ENCODE data around the gene RHBDF1.
"Not testable (repeated sequence)": the region's sequence is repeated elsewhere in the genome, so short reads cannot be mapped to it uniquely, and the experiment has no call there.

RHBDF1 gene

GRCh38 chr16:58491-59439, 13.7 kb downstream of the RHBDF1 start:
- no peak for DNase-seq (ENCODE audit: low spot score)

GRCh38 chr16:57711-58110, 14.7 kb downstream of the RHBDF1 start:
- DNase-seq (ENCODE audit: low spot score): no peak

- no peak for DNase-seq (ENCODE audit: low spot score)
These were observed 16.1 kb downstream of the RHBDF1 start for GRCh38 chr16:56231-56927.

GRCh38 chr16:55571-56136, 16.8 kb downstream of the RHBDF1 start:
- DNase-seq (ENCODE audit: low spot score): no peak

DNA sequence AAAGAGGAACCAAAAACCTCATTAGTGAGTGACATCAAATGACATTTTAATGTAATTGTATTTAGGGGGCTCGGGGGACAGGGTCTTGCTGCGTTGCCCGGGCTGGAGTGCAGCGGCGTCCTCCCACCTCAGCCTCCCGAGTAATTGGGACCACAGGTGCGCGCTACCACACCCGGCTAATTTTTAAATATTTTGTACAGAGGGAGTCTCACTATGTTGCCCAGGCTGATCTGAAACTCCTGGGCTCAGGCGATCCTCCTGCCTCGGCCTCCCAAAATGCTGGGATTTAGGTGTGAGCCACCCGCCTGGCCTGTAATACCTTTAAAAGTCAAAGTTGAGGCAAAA, 18.2 kb downstream of the RHBDF1 start:
- no peak for DNase-seq (ENCODE audit: low spot score)

DNA sequence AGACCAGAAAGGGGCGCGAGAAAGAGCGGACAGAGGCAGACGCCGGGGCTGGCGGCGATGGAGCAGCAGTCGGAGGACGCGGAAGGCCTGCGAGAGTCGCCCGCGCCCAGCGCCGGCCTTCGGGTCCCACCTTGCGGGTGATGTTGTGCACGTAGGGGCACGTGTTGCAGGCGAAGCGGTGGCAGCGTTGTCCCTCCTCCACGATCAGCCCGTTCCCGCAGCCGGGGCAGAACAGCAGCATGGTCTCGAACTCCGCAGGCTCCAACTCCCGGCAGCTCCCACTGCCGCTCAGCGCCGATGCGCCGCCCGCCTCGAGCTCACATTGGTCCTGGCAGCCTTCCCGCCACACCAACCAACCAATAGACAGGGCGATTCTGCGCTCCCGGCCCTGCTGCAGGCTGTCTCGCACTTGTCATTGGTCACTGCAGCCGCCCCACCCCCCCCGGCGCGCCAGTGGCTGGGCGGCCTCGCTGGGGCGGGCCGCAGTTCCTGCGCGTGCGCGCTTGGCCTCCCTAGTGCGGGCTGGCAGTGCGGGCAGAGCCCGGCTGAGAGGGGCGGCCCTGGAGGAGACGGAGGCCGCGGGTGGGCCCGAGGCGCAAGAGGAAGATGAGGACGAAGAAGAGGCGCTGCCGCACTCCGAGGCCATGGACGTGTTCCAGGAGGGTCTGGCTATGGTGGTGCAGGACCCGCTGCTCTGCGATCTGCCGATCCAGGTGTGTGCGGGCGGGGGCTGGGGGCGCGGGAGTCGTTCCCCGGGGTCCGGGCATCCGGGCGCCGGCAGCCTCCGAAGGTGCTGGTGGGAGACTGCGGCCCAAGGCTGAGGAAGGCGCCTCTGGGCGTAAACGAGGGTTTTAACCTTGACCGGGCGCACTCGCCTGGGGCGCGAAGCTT, 18.8 kb downstream of the RHBDF1 start, which contains the start of the genes POLR3K and SNRNP25:
POLR3K (minus strand) TSS at position 263 of the 891 bp plus-strand sequence; CDS start at position 241, 22 bp downstream.
SNRNP25 (plus strand) TSS at position 483 of the 891 bp plus-strand sequence; CDS start at position 672, 189 bp downstream.
- DNase-seq (ENCODE audit: low spot score): peak; percentile 96

DNA sequence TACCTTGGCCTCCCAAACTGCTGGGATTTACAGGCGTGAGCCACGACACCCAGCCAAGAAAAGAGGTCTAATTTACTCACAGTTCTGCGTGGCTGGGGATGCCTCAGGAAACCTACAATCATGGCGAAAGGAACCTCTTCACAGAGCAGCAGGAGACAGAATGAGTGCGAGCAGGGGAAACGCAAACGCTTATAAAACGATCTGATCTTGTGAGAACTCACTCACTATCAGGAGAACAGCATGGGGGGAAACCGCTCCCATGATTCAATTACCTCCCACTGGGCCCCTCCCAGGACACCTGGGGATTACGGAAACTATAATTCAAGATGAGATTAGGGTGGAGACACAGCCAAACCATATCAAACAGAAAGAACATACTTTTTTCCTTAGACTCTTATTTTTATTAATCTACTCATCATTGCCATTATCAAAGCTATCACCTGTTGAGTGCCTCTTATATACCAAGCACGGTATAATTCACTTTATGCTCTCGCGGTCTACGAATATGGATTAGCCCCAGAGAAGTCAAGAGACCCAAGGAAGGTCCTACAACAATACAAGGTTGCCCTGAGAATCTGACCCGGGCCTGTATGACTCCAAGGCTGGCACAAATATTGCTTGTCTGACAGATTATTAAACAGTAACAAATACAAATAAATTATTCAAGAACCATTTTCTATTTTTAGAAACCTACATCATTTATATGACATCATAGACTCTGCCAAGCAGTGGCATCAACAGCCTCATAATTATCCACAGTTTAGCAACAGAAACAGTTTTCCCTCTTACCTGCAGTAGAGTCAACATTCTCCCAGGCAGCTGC, 21.5 kb downstream of the RHBDF1 start:
- no peak for DNase-seq (ENCODE audit: low spot score)

DNA sequence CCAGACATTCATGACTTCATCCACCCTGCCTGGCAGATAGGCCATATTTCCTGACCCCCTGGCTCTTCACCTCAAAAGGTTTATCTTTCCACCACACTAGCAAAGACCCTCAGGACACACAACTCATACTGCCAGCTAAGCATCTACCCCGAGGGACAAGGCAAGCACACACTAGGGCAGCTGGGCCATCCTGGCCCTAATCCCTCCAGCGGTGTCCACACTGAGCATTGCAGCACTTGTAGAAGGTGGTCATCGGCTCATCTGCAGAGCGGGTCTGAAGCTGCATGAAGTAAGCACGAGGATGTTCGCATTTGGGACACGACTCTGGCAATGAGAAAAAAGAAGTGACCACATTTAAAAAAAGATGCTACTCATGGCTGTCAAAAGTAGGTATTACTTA, 25.2 kb downstream of the RHBDF1 start:
- DNase-seq (ENCODE audit: low spot score): no peak

- DNase-seq (ENCODE audit: low spot score): not testable (repeated sequence)
These were observed 25.9 kb downstream of the RHBDF1 start for GRCh38 chr16:46510-46909.

GRCh38 chr16:45454-45853, 27.0 kb downstream of the RHBDF1 start:
- DNase-seq (ENCODE audit: low spot score): no peak

- no peak for DNase-seq (ENCODE audit: low spot score)
These were observed 27.8 kb downstream of the RHBDF1 start for GRCh38 chr16:44655-45054.

- DNase-seq (ENCODE audit: low spot score): no peak
These were observed 29.1 kb downstream of the RHBDF1 start for GRCh38 chr16:43294-43693.

- no peak for DNase-seq (ENCODE audit: low spot score)
These were observed 29.7 kb downstream of the RHBDF1 start for GRCh38 chr16:42691-43090.

- DNase-seq (ENCODE audit: low spot score): no peak
These were observed 30.4 kb downstream of the RHBDF1 start for GRCh38 chr16:42069-42457.

GRCh38 chr16:41439-42068, 30.9 kb downstream of the RHBDF1 start:
- no peak for DNase-seq (ENCODE audit: low spot score)

- DNase-seq (ENCODE audit: low spot score): no peak
These were observed 33.2 kb downstream of the RHBDF1 start for GRCh38 chr16:38941-39892.

DNA sequence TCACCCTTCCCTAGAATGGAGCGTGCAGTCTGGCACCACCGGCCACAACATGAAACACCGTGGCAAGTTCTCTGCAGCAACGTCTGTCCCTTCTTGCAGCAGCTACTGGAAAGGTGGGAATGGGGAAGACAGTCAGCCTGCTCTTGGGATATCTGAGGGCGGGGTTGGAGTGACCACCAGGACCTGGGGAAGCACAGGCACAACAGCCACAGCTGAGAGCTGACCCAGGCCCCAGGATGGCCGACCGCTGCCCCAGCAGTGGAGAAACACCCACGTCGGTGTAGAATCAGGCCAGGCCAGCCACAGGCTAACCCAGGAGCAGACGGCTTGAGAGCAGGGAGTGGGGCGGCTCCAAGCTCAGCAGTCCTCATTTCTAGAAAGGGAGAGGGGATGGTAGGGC, 34.2 kb downstream of the RHBDF1 start:
- not testable (repeated sequence) for DNase-seq (ENCODE audit: low spot score)

DNA sequence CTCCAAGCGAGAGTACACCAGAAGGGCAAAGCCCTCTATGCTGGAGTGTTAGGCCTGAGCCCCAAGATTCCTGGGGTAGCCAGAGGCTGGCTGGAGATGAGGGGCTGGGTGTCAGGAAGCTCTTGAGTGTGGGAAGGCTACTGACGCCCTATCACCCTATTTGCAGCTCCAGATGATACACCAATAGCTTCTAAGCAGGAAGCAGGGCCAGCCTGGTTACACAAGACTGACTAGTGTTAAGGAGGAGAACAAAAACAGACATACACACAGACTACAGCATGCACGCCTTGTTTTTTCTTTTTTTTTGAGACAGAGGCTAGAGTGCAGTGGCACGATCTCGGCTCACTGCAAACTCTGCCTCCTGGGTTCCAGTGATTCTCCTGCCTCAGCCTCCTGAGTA, 34.9 kb downstream of the RHBDF1 start:
- no peak for DNase-seq (ENCODE audit: low spot score)

- DNase-seq (ENCODE audit: low spot score): no peak
These were observed 36.0 kb downstream of the RHBDF1 start for GRCh38 chr16:36336-36984.
